Forelimb muscle (tissue), 1 donor: ENCODE data around the gene CBX5. TPM values are rescaled to one million over a fixed set of nuclear protein-coding genes. Genes with fewer than 3 reads are reported as not detected.
"Not testable (repeated sequence)": the region's sequence is repeated elsewhere in the genome, so short reads cannot be mapped to it uniquely, and the experiment has no call there.

Experiments
- DNase-seq: peaks from one replicate; pipeline ENCODE4 v3.0.0-alpha.2; 2013; ENCODE audit warnings: low read depth
- polyA plus RNA-seq: library from polyadenylated mRNA; unstranded; fragments of 120-200 nt; gene quantifications from one replicate; pipeline ENCODE4 v1.2.1, GENCODE V29; 2013; ENCODE audit not compliant: insufficient read length

CBX5 gene
- polyA plus RNA-seq, 1 donor: 66.9 TPM

DNA sequence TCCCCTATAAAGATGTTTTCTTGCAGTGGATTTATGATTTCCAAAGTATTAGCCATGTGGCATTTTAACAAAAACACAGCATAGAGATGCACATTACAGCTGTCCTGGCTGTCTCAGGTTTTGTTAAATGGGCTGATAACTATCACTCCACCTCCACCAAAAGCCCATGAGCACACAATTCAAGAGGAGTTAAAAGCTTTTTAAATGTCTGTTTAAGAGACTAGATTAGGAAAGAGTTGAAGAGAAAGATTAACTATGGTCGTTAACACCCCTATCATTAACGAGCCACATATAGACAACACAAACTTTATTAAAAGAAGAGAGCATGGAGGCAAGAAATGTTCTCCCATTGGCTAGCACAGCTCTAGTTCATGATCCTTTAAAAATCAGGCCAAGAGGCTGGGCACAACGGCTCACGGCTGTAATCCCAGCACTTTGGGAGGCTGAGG lies 14.5 kb downstream of the CBX5 start:
- DNase-seq: no peak

GRCh38 chr12:54262403-54262925 lies 17.5 kb downstream of the CBX5 start:
- no peak for DNase-seq

- no peak for DNase-seq
Measured at GRCh38 chr12:54261815-54262402, 18.0 kb downstream of the CBX5 start.

GRCh38 chr12:54259194-54260011 lies 20.5 kb downstream of the CBX5 start:
- peak; percentile 92 for DNase-seq

DNA sequence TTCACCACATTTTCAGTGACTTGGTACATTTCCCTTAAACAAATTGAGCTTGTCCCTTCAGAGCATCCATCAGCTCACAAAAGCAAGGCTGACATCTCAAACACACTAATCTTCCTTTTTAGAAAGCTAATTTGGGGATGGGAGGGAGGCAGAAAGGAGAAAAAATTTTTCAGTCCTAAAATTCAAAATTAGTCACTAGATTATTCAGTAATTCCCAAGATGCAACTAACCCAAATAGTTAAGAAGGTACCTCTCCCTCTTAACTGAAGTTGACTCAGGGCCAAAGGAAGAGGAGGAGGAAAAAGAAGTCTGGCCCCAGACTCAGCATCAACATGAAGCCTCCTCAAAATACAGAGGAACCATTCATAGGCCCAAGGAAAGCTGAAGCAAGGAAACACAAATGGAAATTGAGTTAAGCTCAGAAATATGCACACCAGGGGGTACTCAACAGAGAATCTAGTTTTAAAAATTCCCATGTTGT lies 21.7 kb downstream of the CBX5 start:
- no peak for DNase-seq

DNA sequence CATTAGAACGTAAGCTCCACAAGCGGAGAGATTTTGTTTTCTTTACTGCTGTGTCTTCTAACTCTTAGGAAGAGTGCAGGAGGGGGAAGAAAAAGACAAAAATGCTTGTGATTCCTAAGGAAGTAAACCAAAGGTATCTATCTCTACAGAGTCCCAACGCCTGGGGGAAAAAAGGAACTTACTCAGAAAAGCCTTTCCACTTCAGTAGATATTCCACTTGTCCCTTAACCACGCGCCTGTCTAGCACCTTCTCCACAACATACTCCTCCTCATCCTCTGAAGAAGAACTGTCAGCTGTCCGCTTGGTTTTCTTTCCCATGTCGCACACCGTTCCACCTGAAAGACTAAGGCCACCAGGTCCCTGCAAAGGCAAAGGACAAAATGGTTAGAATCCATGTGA lies 22.6 kb downstream of the CBX5 start:
- DNase-seq: no peak

DNA sequence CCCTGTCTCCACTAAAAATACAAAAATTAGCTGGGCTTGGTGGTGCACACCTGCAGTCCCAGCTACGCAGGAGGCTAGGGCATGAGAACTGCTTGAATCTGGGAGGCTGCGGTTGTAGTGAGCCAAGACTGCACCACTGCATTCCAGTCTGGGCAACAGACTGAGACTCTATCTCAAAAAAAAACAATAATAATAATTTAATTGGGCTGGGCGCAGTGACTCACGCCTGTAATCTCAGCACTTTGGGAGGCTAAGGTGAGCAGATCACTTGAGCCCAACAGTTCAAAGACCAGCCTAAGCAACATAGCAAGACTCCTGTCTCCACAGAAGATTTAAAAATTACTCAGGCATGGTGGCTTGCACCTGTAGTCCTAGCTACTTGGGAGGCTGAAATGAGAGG lies 26.7 kb downstream of the CBX5 start:
- no peak for DNase-seq

DNA sequence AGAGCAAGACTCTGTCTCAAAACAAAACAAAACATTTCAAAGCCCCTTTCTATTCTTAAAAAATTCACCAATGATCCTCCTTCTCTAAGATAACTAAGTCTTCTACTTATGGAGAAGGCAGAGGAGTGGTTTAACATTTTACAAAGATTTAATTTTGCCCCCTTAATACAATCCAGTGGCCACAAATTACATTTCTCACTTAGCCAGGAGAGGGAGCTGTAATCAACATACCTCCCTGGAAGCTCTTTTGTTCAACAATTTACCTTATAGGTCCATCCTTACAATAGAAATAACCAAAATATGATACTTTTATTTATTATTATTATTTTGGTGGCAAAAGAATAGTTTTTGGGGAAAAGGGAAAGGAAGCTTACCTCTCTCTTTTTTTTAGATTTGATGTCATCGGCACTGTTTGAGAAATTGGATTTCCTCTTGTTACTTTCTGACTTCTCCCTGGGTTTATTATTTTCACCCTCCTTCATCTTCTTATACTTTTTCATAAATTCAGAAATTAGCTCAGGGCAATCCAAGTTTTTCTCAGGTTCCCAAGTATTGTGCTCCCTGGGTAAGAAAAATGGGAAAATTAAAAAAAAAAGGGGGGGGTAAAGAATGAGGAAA lies 28.1 kb downstream of the CBX5 start:
- no peak for DNase-seq

- DNase-seq: no peak
Measured at GRCh38 chr12:54249489-54249888, 30.4 kb downstream of the CBX5 start.

DNA sequence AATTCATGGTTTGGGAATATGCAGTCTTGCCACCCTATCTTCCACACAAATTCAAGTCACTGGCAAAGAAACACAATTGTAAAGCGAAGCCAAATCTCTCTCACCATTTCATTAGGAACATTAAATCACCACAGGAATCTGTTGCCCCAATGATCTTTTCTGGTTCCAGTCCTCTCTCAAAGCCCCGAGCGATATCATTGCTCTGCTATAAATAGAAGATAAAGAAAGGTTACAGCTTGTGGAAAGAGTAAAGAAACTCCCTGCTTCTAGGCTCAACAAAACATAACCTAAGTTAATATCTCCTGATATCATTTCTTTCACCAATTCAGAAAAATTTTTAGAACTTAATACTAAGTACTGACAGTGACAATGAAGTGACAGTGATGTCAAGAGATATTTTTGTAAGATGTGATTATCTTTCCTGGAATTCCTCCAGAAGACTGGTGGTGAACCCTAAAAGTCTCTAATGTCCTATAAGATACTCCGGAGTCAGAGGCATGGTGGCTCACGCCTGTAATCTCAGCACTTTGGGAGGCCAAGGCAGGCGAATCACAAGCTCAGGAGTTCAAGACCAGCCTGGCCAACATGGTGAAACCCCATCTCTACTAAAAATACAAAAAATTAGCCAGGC lies 33.8 kb downstream of the CBX5 start:
- DNase-seq: no peak

GRCh38 chr12:54240971-54241588 lies 38.8 kb downstream of the CBX5 start:
- DNase-seq: no peak

GRCh38 chr12:54240129-54240528 lies 39.8 kb downstream of the CBX5 start:
- DNase-seq: no peak

- DNase-seq: no peak
Measured at GRCh38 chr12:54239620-54240019, 40.3 kb downstream of the CBX5 start.

DNA sequence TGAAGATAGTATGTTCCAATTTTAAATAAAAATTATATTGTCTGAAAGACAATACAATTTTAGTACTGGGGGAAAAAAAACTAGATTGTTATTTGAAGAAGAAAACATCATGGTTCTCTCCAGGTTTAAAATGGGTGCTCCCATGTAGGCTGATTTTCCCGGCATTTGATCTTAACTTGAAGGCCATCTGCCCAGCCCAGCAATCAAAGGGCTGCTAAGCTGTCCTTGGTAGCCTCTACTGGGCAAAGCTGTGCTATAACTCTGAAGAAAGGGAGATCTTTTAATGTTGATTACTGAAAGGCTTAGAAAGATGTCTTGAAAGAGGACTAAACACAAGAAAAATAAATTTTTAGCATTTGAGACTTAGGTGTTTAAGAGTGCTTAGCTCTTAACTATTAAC lies 41.4 kb downstream of the CBX5 start:
- DNase-seq: no peak

- no peak for DNase-seq
Measured at GRCh38 chr12:54232790-54233189, 47.1 kb downstream of the CBX5 start.

DNA sequence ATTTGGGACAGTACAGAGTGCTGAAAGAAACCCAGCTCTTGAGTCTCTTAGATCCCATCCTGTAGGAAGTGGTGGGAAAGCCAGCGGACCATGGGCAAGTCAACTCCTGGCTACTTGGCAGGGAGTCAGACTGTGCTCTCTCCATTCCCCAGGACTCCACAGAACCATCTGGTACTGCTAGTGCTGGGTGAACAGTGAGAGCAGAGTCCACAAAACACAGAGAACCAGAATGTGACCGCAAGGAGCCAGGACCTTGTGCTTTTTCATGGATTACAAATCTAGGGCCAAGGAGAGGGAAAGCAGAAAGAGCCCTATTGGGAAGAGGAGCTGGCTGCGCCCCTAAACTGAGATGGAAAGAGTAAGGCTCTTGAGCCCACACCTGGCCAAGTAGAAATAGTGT lies 48.7 kb downstream of the CBX5 start:
- DNase-seq: not testable (repeated sequence)

DNA sequence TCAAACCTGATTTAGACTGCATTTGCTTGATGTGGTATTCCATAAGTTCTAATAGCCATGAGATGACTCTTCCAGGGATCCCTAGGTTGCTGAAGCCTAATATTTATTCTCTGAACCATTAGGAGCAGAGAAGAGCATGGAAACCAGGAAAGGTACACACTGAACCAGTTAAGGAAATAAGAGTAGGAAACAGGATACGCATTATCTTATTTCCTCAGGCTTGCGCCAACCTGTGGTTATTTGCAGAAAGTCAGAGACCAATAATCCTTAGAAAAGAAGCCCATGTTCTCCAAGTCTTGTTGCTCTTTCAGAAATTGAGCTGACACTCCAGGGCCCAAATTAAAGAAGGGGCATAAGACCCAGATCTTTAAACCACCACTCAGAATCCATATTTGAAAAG lies 49.4 kb downstream of the CBX5 start:
- no peak for DNase-seq

DNA sequence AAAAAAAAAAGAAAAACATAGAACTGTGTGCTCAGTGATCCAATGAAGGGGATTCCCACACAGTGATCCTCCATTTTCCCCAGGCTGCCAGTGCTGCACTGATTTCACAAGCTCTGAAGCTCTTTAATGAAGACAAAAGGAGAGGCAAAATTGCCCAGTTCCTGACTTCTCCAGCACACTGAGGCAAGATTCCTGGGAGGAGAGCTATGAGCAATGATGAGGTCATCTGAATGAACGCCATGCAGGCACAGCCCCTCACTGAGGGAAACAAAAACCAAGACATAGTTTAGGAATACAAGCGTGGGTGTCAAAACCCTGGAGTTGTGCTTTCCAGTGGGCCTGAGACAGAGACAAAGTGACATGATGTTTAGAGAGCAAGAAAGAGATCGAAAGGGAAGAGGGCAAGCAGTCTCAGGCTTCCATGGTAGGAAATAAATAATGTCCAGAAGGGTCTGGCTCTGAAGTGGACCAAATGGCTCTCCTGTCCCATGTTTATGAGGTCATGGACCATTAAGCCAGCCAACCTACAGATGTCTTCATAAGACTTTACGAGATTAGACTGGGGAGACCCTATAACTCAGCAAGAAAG lies 50.2 kb downstream of the CBX5 start:
- DNase-seq: no peak

- peak; percentile 43 for DNase-seq
Measured at GRCh38 chr12:54228471-54228870, 51.5 kb downstream of the CBX5 start.

GRCh38 chr12:54227927-54228326 lies 52.0 kb downstream of the CBX5 start:
- not testable (repeated sequence) for DNase-seq

- DNase-seq: no peak
Measured at GRCh38 chr12:54227376-54227775, 52.5 kb downstream of the CBX5 start.
